ENCODE measurements around the gene PRM2. TPM values are rescaled to one million over a fixed set of nuclear protein-coding genes. Genes with fewer than 3 reads are reported as not detected.

The PRM2 gene
- total and polyA plus RNA-seq, 2 experiments from 2014 or later: not detected

DNA sequence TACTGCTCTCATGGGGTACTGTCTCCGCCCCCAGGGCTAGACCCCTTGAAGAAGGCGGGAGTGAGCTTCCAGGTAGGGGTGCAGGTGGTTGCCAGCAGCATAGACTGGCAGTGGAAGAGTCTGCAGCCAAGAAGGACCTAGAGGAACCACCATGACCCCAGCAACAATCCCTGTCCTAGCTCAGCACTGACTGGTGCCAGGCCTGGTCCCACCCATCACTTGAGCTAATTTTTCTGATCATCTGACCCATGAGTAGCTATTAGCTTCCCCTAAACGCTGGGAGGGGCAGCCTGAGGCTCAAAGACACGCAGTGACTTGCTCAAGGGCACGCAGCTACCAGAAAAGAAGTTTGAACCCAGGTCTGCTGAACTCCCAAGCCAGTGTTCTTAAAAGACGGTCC lies 3.8 kb downstream of the PRM2 start:
- Histone ChIP-seq H3K4me3 (no peak overlapping the region), H3K27me3 (ENCODE audit: insufficient read depth) (no peaks in the 10 kb centered on the region), H3F3A (replicated peaks; ENCODE audit: low read depth) (0 out of 2 replicates have a peak, but pooled peaks cover 3% of the 10 kb centered on the region), H4K20me1 (replicated peaks; ENCODE audit: insufficient read depth) (no peaks in the 10 kb centered on the region), H3K4me1 (ENCODE audit: insufficient read depth) (no peaks in the 10 kb centered on the region; the same call in 1 of the 2 replicates), H3K27ac (ENCODE audit: low read depth) (no peak overlapping the region), H2AFZ (peak overlapping the region; percentile 93; the same call in 1 of the 2 replicates), H3K4me2 (no peak overlapping the region), H3K79me2 (replicated peaks; ENCODE audit: insufficient read depth) (no peaks in the 10 kb centered on the region), H3K36me3 (ENCODE audit: insufficient read depth) (no peaks in the 10 kb centered on the region), H3K9me2 (ENCODE audit: insufficient read depth) (peaks cover 3% of the 10 kb centered on the region; the same call in 1 of the 2 replicates)
- DNase-seq (ENCODE audit: low spot score) (no peak), ATAC-seq (no peak)
- H3K4me1 Mint-ChIP-seq: peaks cover 11% of the 10 kb centered on the region
- H3K27me3 Mint-ChIP-seq (ENCODE audit: insufficient read depth, low read depth, poor library complexity): peaks cover 9% of the 10 kb centered on the region
- no peak overlapping the region for H3K4me3 Mint-ChIP-seq
- TF ChIP-seq ETS1 (IDR thresholded peaks at IDR 0.05): no peak
- TF ChIP-seq POLR2AphosphoS5 (IDR thresholded peaks at IDR 0.05; ENCODE audit: low read depth): no peak
- TF ChIP-seq CTCF (conservative IDR thresholded peaks at IDR 0.05; ENCODE audit: low read depth in 2 of 2): no peak
- no peak for TF ChIP-seq STAT1 (IDR thresholded peaks at IDR 0.05; ENCODE audit: unreplicated experiment)
- TF ChIP-seq JUNB (IDR thresholded peaks at IDR 0.05; ENCODE audit: unreplicated experiment): no peak
- TF ChIP-seq NANOG (IDR thresholded peaks at IDR 0.05; ENCODE audit: borderline replicate concordance): no peak
- no peak for TF ChIP-seq ZNF114 (CRISPR knock-in tag; IDR thresholded peaks at IDR 0.05)
- TF ChIP-seq CREB1 (CRISPR knock-in tag; IDR thresholded peaks at IDR 0.05; ENCODE audit: low read depth): no peak
- TF ChIP-seq, protein P1, sequence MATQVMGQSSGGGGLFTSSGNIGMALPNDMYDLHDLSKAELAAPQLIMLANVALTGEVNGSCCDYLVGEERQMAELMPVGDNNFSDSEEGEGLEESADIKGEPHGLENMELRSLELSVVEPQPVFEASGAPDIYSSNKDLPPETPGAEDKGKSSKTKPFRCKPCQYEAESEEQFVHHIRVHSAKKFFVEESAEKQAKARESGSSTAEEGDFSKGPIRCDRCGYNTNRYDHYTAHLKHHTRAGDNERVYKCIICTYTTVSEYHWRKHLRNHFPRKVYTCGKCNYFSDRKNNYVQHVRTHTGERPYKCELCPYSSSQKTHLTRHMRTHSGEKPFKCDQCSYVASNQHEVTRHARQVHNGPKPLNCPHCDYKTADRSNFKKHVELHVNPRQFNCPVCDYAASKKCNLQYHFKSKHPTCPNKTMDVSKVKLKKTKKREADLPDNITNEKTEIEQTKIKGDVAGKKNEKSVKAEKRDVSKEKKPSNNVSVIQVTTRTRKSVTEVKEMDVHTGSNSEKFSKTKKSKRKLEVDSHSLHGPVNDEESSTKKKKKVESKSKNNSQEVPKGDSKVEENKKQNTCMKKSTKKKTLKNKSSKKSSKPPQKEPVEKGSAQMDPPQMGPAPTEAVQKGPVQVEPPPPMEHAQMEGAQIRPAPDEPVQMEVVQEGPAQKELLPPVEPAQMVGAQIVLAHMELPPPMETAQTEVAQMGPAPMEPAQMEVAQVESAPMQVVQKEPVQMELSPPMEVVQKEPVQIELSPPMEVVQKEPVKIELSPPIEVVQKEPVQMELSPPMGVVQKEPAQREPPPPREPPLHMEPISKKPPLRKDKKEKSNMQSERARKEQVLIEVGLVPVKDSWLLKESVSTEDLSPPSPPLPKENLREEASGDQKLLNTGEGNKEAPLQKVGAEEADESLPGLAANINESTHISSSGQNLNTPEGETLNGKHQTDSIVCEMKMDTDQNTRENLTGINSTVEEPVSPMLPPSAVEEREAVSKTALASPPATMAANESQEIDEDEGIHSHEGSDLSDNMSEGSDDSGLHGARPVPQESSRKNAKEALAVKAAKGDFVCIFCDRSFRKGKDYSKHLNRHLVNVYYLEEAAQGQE (IDR thresholded peaks at IDR 0.05; ENCODE audit: unreplicated experiment): no peak
- TF ChIP-seq, protein P2, sequence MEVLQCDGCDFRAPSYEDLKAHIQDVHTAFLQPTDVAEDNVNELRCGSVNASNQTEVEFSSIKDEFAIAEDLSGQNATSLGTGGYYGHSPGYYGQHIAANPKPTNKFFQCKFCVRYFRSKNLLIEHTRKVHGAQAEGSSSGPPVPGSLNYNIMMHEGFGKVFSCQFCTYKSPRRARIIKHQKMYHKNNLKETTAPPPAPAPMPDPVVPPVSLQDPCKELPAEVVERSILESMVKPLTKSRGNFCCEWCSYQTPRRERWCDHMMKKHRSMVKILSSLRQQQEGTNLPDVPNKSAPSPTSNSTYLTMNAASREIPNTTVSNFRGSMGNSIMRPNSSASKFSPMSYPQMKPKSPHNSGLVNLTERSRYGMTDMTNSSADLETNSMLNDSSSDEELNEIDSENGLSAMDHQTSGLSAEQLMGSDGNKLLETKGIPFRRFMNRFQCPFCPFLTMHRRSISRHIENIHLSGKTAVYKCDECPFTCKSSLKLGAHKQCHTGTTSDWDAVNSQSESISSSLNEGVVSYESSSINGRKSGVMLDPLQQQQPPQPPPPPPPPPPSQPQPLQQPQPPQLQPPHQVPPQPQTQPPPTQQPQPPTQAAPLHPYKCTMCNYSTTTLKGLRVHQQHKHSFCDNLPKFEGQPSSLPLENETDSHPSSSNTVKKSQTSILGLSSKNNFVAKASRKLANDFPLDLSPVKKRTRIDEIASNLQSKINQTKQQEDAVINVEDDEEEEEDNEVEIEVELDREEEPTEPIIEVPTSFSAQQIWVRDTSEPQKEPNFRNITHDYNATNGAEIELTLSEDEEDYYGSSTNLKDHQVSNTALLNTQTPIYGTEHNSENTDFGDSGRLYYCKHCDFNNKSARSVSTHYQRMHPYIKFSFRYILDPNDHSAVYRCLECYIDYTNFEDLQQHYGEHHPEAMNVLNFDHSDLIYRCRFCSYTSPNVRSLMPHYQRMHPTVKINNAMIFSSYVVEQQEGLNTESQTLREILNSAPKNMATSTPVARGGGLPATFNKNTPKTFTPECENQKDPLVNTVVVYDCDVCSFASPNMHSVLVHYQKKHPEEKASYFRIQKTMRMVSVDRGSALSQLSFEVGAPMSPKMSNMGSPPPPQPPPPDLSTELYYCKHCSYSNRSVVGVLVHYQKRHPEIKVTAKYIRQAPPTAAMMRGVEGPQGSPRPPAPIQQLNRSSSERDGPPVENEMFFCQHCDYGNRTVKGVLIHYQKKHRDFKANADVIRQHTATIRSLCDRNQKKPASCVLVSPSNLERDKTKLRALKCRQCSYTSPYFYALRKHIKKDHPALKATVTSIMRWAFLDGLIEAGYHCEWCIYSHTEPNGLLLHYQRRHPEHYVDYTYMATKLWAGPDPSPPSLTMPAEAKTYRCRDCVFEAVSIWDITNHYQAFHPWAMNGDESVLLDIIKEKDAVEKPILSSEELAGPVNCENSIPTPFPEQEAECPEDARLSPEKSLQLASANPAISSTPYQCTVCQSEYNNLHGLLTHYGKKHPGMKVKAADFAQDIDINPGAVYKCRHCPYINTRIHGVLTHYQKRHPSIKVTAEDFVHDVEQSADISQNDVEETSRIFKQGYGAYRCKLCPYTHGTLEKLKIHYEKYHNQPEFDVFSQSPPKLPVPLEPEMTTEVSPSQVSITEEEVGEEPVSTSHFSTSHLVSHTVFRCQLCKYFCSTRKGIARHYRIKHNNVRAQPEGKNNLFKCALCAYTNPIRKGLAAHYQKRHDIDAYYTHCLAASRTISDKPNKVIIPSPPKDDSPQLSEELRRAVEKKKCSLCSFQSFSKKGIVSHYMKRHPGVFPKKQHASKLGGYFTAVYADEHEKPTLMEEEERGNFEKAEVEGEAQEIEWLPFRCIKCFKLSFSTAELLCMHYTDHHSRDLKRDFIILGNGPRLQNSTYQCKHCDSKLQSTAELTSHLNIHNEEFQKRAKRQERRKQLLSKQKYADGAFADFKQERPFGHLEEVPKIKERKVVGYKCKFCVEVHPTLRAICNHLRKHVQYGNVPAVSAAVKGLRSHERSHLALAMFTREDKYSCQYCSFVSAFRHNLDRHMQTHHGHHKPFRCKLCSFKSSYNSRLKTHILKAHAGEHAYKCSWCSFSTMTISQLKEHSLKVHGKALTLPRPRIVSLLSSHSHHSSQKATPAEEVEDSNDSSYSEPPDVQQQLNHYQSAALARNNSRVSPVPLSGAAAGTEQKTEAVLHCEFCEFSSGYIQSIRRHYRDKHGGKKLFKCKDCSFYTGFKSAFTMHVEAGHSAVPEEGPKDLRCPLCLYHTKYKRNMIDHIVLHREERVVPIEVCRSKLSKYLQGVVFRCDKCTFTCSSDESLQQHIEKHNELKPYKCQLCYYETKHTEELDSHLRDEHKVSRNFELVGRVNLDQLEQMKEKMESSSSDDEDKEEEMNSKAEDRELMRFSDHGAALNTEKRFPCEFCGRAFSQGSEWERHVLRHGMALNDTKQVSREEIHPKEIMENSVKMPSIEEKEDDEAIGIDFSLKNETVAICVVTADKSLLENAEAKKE (CRISPR knock-in tag; IDR thresholded peaks at IDR 0.05): no peak
- no peak for TF ChIP-seq EZH2 (IDR thresholded peaks at IDR 0.05; ENCODE audit: low read depth, unreplicated experiment)
- TF ChIP-seq EZH2phosphoT487 (IDR thresholded peaks at IDR 0.05; ENCODE audit: unreplicated experiment): no peak
- TF ChIP-seq ZNF331 (CRISPR knock-in tag; IDR thresholded peaks at IDR 0.05; ENCODE audit: low read depth): no peak
- no peak overlapping the region for H3K27ac Mint-ChIP-seq
- no peaks in the 10 kb centered on the region; the same call in 2 of the 3 replicates for H3K36me3 Mint-ChIP-seq (ENCODE audit: low read depth)
- peaks cover 2% of the 10 kb centered on the region; the same call in 1 of the 3 replicates for H3K9me3 Mint-ChIP-seq
